SK-N-SH (cell line): Measurements from ENCODE around the gene SFTPB.

ENCODE experiments used
- CTCF ChIP-seq: fragments of 200-600 bp; sonication (generic); IDR thresholded peaks from 2 replicates; pipeline ENCODE4 v1.6.1; 2017; ENCODE audit warnings: antibody characterized with exemption, mild to moderate bottlenecking, moderate library complexity
- GABPA ChIP-seq: IDR thresholded peaks from 2 replicates; pipeline ENCODE4 v1.4.0; 2012; ENCODE audit warnings: low read depth, mild to moderate bottlenecking
- MXI1 ChIP-seq: IDR thresholded peaks from 2 replicates; pipeline ENCODE4 v1.6.1; 2012; ENCODE audit warnings: mild to moderate bottlenecking, low read depth, low read length, improper control_type of control experiment
- PBX3 ChIP-seq: IDR thresholded peaks from 2 replicates; pipeline ENCODE4; 2012

GRCh38 chr2:85667561-85668008 is 414 bp downstream of the SFTPB start:
- no peak for TF ChIP-seq MXI1
- TF ChIP-seq CTCF, result no peak
- TF ChIP-seq GABPA, result no peak
- TF ChIP-seq PBX3, result no peak
